GM23248 (cell line): ENCODE data around the gene EEPD1.

Experiments used
- EZH2 ChIP-seq: fragments of 200-600 bp; sonication (generic); IDR thresholded peaks from 2 replicates; pipeline ENCODE4 v1.6.1; 2018; ENCODE audit warnings: antibody characterized with exemption, mild to moderate bottlenecking; ENCODE audit not compliant: insufficient read depth, poor library complexity, severe bottlenecking
- EZH2phosphoT487 ChIP-seq: fragments of 200-600 bp; sonication (generic); IDR thresholded peaks from 2 replicates; pipeline ENCODE4 v1.6.1; 2018; ENCODE audit warnings: antibody characterized with exemption, moderate library complexity, mild to moderate bottlenecking, low read depth; ENCODE audit not compliant: insufficient read depth

DNA sequence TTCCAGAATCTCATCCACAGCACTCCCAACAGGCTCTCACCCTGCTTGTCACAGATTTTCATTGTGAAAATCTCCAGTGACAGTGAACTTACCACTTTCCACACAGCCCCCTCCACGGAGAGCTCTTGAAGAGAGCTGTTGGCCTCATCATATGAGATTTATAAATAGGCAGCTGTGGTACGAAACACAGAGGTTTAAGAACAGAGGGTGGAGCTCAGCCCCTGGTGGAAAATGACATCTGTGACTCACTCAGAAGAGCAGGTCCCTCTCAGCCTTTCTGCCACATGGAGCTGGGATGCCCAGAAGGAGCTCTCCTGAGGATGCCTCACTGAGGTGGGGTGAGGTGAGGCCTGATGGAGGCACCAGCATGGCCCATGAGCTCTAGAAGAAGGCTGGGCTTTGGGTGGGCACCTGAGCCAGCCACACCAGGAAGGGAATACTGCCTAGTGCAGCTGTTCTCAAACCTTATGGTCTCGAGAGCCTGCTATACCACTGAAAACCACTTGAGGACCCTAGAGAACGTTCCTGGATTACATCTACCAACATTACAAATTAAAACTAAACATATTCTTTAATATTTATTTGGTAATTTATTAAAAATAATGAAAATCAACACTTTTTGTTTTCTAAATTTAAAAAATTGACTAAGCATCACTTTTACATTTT lies 25.8 kb upstream of the EEPD1 start:
- no peak for TF ChIP-seq EZH2phosphoT487
- TF ChIP-seq EZH2: no peak
